ENCODE measurements around the gene SLC13A1. TPM values are rescaled to one million over a fixed set of nuclear protein-coding genes. Genes with fewer than 3 reads are reported as not detected.

SLC13A1 gene
- total RNA-seq, 1 experiment from 2014 or later = not detected

GRCh38 chr7:123170333-123171246 lies 29.2 kb downstream of the SLC13A1 start:
- ChIA-PET CTCF (no interaction called here), POLR2A (no interaction called here)

More at GRCh38 chr7:123170333-123171246, 29.2 kb downstream of the SLC13A1 start:
- H3K4me1 ChIP-seq (ENCODE audit: control insufficient read depth in 1 of 2, insufficient read depth in 2 of 2, low read length in 2 of 2) = no peaks in the 10 kb centered on the region
- H3K9me3 ChIP-seq (ENCODE audit: control insufficient read depth in 1 of 2, insufficient read depth in 1 of 2, low read depth in 1 of 2, low read length in 2 of 2) = no peaks in the 10 kb centered on the region
- no peaks in the 10 kb centered on the region for H3K36me3 ChIP-seq (ENCODE audit: control insufficient read depth in 1 of 2, insufficient read depth in 2 of 2, low read length in 2 of 2)
- no peaks in the 10 kb centered on the region for H3K27me3 ChIP-seq (ENCODE audit: insufficient read depth, low read length)
- intact Hi-C loops (cut with micrococcal nuclease) = no loop called here
- no peak for ATAC-seq
- TF ChIP-seq ZFX (IDR thresholded peaks at IDR 0.05) (no peak), REST (IDR thresholded peaks at IDR 0.05; ENCODE audit: low read depth) (no peak), TCF7L2 (IDR thresholded peaks at IDR 0.05; ENCODE audit: borderline replicate concordance, extremely low read depth, insufficient read depth, insufficient read length) (no peak), JUND (IDR thresholded peaks at IDR 0.05) (no peak), ELF1 (IDR thresholded peaks at IDR 0.05; ENCODE audit: borderline replicate concordance, low read depth) (no peak), EZH2phosphoT487 (IDR thresholded peaks at IDR 0.05; ENCODE audit: borderline replicate concordance) (no peak), EGR1 (IDR thresholded peaks at IDR 0.05; ENCODE audit: low read depth) (no peak), POLR2AphosphoS5 (IDR thresholded peaks at IDR 0.05; ENCODE audit: low read depth, low read length) (no peak), FOSL1 (IDR thresholded peaks at IDR 0.05; ENCODE audit: low read depth) (no peak), SRF (IDR thresholded peaks at IDR 0.05; ENCODE audit: low read depth) (no peak), SP1 (IDR thresholded peaks at IDR 0.05; ENCODE audit: low read depth) (no peak), ZNF274 (IDR thresholded peaks at IDR 0.05; ENCODE audit: low read depth, low read length) (no peak)
- TF ChIP-seq, protein P1, sequence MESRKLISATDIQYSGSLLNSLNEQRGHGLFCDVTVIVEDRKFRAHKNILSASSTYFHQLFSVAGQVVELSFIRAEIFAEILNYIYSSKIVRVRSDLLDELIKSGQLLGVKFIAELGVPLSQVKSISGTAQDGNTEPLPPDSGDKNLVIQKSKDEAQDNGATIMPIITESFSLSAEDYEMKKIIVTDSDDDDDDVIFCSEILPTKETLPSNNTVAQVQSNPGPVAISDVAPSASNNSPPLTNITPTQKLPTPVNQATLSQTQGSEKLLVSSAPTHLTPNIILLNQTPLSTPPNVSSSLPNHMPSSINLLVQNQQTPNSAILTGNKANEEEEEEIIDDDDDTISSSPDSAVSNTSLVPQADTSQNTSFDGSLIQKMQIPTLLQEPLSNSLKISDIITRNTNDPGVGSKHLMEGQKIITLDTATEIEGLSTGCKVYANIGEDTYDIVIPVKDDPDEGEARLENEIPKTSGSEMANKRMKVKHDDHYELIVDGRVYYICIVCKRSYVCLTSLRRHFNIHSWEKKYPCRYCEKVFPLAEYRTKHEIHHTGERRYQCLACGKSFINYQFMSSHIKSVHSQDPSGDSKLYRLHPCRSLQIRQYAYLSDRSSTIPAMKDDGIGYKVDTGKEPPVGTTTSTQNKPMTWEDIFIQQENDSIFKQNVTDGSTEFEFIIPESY (IDR thresholded peaks at IDR 0.05; ENCODE audit: extremely low read depth, insufficient replicate concordance, low read length) = no peak
- TF ChIP-seq, protein P2, sequence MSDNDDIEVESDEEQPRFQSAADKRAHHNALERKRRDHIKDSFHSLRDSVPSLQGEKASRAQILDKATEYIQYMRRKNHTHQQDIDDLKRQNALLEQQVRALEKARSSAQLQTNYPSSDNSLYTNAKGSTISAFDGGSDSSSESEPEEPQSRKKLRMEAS (IDR thresholded peaks at IDR 0.05) = no peak
- TF ChIP-seq, protein P3, sequence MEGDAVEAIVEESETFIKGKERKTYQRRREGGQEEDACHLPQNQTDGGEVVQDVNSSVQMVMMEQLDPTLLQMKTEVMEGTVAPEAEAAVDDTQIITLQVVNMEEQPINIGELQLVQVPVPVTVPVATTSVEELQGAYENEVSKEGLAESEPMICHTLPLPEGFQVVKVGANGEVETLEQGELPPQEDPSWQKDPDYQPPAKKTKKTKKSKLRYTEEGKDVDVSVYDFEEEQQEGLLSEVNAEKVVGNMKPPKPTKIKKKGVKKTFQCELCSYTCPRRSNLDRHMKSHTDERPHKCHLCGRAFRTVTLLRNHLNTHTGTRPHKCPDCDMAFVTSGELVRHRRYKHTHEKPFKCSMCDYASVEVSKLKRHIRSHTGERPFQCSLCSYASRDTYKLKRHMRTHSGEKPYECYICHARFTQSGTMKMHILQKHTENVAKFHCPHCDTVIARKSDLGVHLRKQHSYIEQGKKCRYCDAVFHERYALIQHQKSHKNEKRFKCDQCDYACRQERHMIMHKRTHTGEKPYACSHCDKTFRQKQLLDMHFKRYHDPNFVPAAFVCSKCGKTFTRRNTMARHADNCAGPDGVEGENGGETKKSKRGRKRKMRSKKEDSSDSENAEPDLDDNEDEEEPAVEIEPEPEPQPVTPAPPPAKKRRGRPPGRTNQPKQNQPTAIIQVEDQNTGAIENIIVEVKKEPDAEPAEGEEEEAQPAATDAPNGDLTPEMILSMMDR (IDR thresholded peaks at IDR 0.05 in 2 of 3, conservative IDR thresholded peaks at IDR 0.05 in 1 of 3; ENCODE audit: borderline replicate concordance in 1 of 3, insufficient read depth in 1 of 3, low read depth in 2 of 3, low read length in 2 of 3) = no peak
- TF ChIP-seq, protein P4, sequence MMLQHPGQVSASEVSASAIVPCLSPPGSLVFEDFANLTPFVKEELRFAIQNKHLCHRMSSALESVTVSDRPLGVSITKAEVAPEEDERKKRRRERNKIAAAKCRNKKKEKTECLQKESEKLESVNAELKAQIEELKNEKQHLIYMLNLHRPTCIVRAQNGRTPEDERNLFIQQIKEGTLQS (IDR thresholded peaks at IDR 0.05) = no peak
- no peak overlapping the region for H3K4me3 ChIP-seq (replicated peaks in 1 of 2; ENCODE audit: low read depth in 1 of 2, low read length in 2 of 2)
- RAD21 ChIA-PET (ENCODE audit: low non-redundant PET in 1 of 2, low total read pairs in 2 of 2, uncharacterized antibody in 2 of 2, unreplicated experiment in 2 of 2) = no interaction called here
- H3K9me2 ChIP-seq (ENCODE audit: insufficient read depth) = no peaks in the 10 kb centered on the region
- no peak overlapping the region for H3K4me2 ChIP-seq (ENCODE audit: low read length)
- H2AFZ ChIP-seq (ENCODE audit: low read depth, low read length, poor library complexity, severe bottlenecking) = no peak overlapping the region
- no peaks in the 10 kb centered on the region for H3K79me2 ChIP-seq (ENCODE audit: insufficient read depth, low read length)
- no peak overlapping the region for H3K27ac ChIP-seq (ENCODE audit: low read depth, low read length)
- BruUV-seq (replicated peaks) = no TSS peak
- no peaks in the 10 kb centered on the region for H4K20me1 ChIP-seq (ENCODE audit: insufficient read depth)
- DNase-seq (ENCODE audit: low read depth, low spot score) = no peak
- no peak overlapping the region for H3K9ac ChIP-seq (ENCODE audit: low read length)

Data from HCT116 (cell line).